Measurements from ENCODE around the gene FXYD7.
A peak's percentile ranks its signal among the peaks of the same experiment; 100 is the strongest.

Gene FXYD7

GRCh38 chr19:35141837-35142605, 1.0 kb upstream of the FXYD7 start:
- DNase-seq (ENCODE audit: low read depth), result no peak
- H3K4me3 ChIP-seq (ENCODE audit: low read length), result no peak overlapping the region
- no peak for TF ChIP-seq CTCF (conservative IDR thresholded peaks at IDR 0.05; ENCODE audit: low read length)

DNA sequence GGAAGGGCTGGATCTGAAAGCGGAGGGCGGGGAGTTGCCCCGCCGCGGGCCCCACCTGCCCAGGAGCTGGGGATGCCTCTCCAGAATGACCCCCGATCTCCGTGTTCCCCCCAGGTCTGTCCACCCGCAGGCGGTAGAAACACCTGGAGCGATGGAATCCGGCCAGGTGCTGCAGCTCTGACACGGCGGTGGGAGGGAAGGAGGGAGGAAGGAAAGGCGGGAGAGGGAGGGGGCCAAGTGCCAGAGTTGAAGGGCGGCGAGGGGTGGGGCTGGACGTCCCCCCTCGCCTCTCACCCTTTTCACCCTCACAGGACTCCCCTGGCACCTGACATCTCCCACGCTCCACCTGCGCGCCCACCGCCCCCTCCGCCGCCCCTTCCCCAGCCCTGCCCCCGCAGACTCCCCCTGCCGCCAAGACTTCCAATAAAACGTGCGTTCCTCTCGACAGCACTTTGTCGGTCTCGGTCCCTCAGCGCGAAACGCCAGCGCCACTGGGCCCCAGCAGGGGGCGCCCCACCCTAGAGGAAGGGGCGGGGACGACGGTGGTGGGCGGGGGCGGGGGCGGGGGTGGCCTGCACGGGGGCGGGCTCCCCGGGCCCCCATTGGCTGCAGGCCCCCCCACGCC, 337 bp upstream of the FXYD7 start:
- DNase-seq (ENCODE audit: low read depth), result no peak
- H3K4me3 ChIP-seq (ENCODE audit: low read length), result no peak overlapping the region
- TF ChIP-seq CTCF (conservative IDR thresholded peaks at IDR 0.05; ENCODE audit: low read length), result peak; percentile 43

DNA sequence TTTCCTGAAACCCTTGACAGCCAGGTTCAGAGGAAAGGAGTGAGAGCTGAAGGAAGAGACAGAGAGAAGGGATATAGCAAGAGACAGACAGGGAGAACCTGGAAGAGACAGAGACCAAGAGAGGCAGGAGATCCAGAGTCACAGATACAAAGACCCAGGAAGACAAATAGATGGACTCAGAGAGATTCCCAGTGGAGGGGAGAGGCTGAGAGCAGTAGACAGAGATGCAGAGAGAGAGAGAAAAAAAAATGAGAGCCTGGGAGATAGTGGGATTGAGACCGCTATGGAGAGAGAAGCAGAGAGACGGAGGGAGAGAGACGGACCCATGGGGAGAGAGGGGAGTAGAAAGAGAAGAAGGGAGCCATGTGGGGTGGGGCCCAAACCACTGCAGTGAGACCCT, 763 bp downstream of the FXYD7 start:
- no peak overlapping the region for H3K4me3 ChIP-seq (ENCODE audit: low read length)
- no peak for TF ChIP-seq CTCF (conservative IDR thresholded peaks at IDR 0.05; ENCODE audit: low read length)
- DNase-seq (ENCODE audit: low read depth), result no peak

GRCh38 chr19:35144259-35144599, 1.2 kb downstream of the FXYD7 start:
- no peak for DNase-seq (ENCODE audit: low read depth)
- no peak overlapping the region for H3K4me3 ChIP-seq (ENCODE audit: low read length)
- TF ChIP-seq CTCF (conservative IDR thresholded peaks at IDR 0.05; ENCODE audit: low read length), result no peak

- no peak for DNase-seq (ENCODE audit: low read depth)
- TF ChIP-seq CTCF (conservative IDR thresholded peaks at IDR 0.05; ENCODE audit: low read length), result no peak
These were observed 1.8 kb downstream of the FXYD7 start for GRCh38 chr19:35144600-35145436.

GRCh38 chr19:35146746-35147459, 3.8 kb downstream of the FXYD7 start:
- TF ChIP-seq CTCF (conservative IDR thresholded peaks at IDR 0.05; ENCODE audit: low read length), result no peak
- no peak overlapping the region for H3K4me3 ChIP-seq (ENCODE audit: low read length)
- DNase-seq (ENCODE audit: low read depth), result no peak

More at GRCh38 chr19:35144600-35145436, 1.8 kb downstream of the FXYD7 start:
- no peak overlapping the region for H3K4me3 ChIP-seq (ENCODE audit: low read length)
